Stimulated activated naive B cell treated with anti-CD40 and anti-IgM and Interleukin-4, amounts not matched to agents 10 μg/mL and 1 μg/mL and 100 μg/mL, for 72 hours (primary cell): Measurements from ENCODE around the gene CYP1A2.

Experiments
- ATAC-seq, 2 donors: fragments of 150-1000 bp; cut with Tn5 transposase; replicated peaks; 2 replicates each; pipeline ENCODE4 v1.10.0; 2021; ENCODE audit warnings: moderate library complexity in 1 of 2
- DNase-seq: peaks from one replicate; pipeline ENCODE4 v3.0.0; 2021
- H3K27ac Mint-ChIP-seq: one replicate; pipeline ENCODE4 v1.8.0; 2022; ENCODE audit warnings: mild to moderate bottlenecking, mixed read lengths
- H3K27me3 Mint-ChIP-seq, 2 donors: one replicate each; pipeline ENCODE4 v1.8.0; 2022; ENCODE audit warnings: mixed read lengths in 2 of 2
- H3K36me3 Mint-ChIP-seq, 2 donors: one replicate each; pipeline ENCODE4 v1.8.0; 2022; ENCODE audit warnings: mixed read lengths in 2 of 2, mild to moderate bottlenecking in 1 of 2
- H3K4me1 Mint-ChIP-seq, 2 donors: one replicate each; pipeline ENCODE4 v1.8.0; 2022; ENCODE audit warnings: mixed read lengths in 2 of 2, mild to moderate bottlenecking in 1 of 2
- H3K4me3 Mint-ChIP-seq, 2 donors: one replicate each; pipeline ENCODE4 v1.8.0; 2022; ENCODE audit warnings: mild to moderate bottlenecking in 2 of 2, mixed read lengths in 2 of 2, moderate library complexity in 1 of 2
- H3K9me3 Mint-ChIP-seq, 2 donors: one replicate each; pipeline ENCODE4 v1.8.0; 2022; ENCODE audit warnings: mixed read lengths in 2 of 2, mild to moderate bottlenecking in 1 of 2

Gene CYP1A2

GRCh38 chr15:74793135-74794028 lies 44.7 kb downstream of the CYP1A2 start:
- ATAC-seq, result no peak
- no peak for DNase-seq
- Mint-ChIP-seq H3K9me3 (no peaks in the 10 kb centered on the region), H3K27ac (peak overlapping the region; percentile 89), H3K4me1 (peaks cover 66 to 93% of the 10 kb centered on the region in 2 donors), H3K36me3 (peaks cover 43 to 60% of the 10 kb centered on the region in 2 donors), H3K4me3 (peak overlapping the region; percentile 60 to 68), H3K27me3 (no peaks in the 10 kb centered on the region)

DNA sequence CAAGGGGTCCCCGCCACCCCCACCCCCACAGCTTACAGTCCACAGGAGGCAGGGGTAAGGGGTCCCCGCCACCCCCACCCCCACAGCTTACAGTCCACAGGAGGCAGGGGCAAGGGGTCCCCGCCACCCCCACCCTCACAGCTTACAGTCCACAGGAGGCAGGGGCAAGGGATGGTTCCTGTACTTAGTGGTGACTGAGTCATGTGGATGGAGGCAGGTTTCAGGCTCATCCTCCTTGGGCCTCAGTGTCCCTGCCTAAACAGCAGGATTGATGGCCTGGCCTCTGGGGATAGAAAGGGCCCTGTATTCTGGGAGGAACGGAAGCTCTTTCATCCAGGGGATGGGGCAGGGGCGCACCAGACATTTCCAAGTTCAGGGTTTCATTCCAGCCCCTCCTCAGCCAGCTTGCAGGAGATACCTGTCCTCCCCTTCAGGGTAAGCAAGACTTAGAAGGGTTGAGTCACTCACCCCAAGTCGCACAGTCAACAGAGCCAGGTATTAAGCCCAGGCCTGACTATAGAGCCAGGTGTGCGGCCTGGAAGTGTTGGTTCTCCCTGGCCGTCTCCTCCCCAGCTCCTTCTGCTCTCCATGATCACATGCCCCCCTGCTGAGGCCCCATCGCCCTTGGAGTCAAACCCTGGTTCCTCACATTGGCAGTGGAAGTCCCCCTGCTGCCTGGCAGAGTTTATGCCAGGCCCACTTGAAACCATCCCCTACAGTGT lies 45.8 kb downstream of the CYP1A2 start:
- peak overlapping the region; percentile 4 to 45 for H3K4me3 Mint-ChIP-seq

DNA sequence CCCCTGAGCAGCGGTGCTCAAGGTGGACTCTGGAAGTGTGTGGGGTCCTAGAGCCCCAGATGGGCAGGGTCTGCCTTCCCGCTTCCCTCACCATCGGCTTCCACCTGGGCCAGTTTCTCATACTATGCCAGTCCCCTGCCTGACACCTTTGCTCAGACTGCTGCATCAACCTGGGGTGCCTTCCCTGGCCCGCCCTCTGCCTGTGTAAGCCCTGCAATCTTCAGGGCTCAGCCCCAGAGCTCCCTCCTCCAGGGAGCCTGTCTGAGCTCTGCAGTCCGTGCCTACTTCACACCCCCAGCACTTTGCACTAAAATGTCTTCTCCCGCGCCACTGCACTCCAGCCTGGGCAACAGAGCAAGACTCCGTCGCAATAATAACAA lies 46.3 kb downstream of the CYP1A2 start:
- Mint-ChIP-seq H3K4me1 (peaks cover 67 to 93% of the 10 kb centered on the region in 2 donors), H3K36me3 (peaks cover 30 to 55% of the 10 kb centered on the region in 2 donors), H3K27me3 (no peaks in the 10 kb centered on the region), H3K9me3 (no peaks in the 10 kb centered on the region), H3K27ac (peak overlapping the region; percentile 96), H3K4me3 (peak overlapping the region; percentile 4 to 45)
- no peak for ATAC-seq
- no peak for DNase-seq

More for the DNA sequence above, 45.8 kb downstream of the CYP1A2 start:
- peaks cover 67 to 93% of the 10 kb centered on the region in 2 donors for H3K4me1 Mint-ChIP-seq
- H3K27me3 Mint-ChIP-seq, result no peaks in the 10 kb centered on the region
- H3K9me3 Mint-ChIP-seq, result no peaks in the 10 kb centered on the region
- H3K36me3 Mint-ChIP-seq, result peaks cover 34 to 56% of the 10 kb centered on the region in 2 donors
- no peak for DNase-seq
- H3K27ac Mint-ChIP-seq, result peak overlapping the region; percentile 96
- no peak for ATAC-seq

DNA sequence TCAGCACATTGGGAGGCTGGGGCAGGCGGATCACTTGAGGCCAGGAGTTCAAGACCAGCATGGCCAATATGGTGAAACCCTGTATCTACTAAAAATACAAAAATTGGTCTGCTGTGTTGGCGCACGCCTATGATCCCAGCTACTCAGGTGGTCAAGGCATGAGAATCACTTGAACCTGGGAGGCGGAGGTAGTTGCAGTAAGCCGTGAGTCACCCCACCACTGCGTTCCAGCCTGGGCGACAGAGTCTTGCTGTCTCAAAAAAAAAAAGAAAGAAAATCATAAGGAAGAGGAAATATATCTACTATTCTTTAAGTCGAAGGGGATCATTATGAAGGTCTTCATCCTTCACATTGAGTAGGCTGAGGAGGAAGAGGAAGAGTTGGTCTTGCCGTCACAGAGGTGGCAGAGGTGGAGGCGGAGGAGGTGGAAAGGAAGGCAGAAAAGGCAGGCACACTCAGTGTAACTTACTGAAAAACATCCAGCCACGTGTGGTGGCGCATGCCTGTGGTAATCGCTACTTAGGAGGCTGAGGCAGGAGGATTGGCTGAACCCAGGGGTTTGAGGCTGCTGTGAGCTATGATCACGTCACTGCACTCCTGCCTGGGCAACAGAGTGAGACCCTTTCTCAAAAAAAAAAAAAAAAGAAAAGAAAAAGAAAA lies 47.5 kb downstream of the CYP1A2 start:
- DNase-seq (no peak), ATAC-seq (no peak)
- Mint-ChIP-seq H3K4me3 (peak overlapping the region; percentile 55 to 61), H3K9me3 (no peaks in the 10 kb centered on the region), H3K27ac (peak overlapping the region; percentile 86), H3K36me3 (peaks cover 28 to 61% of the 10 kb centered on the region in 2 donors), H3K4me1 (peaks cover 70 to 90% of the 10 kb centered on the region in 2 donors), H3K27me3 (no peaks in the 10 kb centered on the region)

GRCh38 chr15:74798388-74799254 lies 50.0 kb downstream of the CYP1A2 start:
- H3K36me3 Mint-ChIP-seq, result peaks cover 25 to 64% of the 10 kb centered on the region in 2 donors
- ATAC-seq (no peak), DNase-seq (no peak)
- H3K4me1 Mint-ChIP-seq, result peaks cover 51 to 70% of the 10 kb centered on the region in 2 donors
- H3K4me3 Mint-ChIP-seq, result peak overlapping the region; percentile 55 to 58
- no peaks in the 10 kb centered on the region for H3K27me3 Mint-ChIP-seq
- no peaks in the 10 kb centered on the region for H3K9me3 Mint-ChIP-seq
- peak overlapping the region; percentile 95 for H3K27ac Mint-ChIP-seq

GRCh38 chr15:74799255-74799855 lies 50.7 kb downstream of the CYP1A2 start:
- Mint-ChIP-seq H3K27ac (peak overlapping the region; percentile 95), H3K27me3 (no peaks in the 10 kb centered on the region), H3K4me3 (peak overlapping the region in 1 of 2 donors; percentile 52), H3K9me3 (no peaks in the 10 kb centered on the region), H3K4me1 (peaks cover 54 to 71% of the 10 kb centered on the region in 2 donors), H3K36me3 (peaks cover 31 to 71% of the 10 kb centered on the region in 2 donors)
- ATAC-seq (peak; percentile 32 to 38), DNase-seq (no peak)

DNA sequence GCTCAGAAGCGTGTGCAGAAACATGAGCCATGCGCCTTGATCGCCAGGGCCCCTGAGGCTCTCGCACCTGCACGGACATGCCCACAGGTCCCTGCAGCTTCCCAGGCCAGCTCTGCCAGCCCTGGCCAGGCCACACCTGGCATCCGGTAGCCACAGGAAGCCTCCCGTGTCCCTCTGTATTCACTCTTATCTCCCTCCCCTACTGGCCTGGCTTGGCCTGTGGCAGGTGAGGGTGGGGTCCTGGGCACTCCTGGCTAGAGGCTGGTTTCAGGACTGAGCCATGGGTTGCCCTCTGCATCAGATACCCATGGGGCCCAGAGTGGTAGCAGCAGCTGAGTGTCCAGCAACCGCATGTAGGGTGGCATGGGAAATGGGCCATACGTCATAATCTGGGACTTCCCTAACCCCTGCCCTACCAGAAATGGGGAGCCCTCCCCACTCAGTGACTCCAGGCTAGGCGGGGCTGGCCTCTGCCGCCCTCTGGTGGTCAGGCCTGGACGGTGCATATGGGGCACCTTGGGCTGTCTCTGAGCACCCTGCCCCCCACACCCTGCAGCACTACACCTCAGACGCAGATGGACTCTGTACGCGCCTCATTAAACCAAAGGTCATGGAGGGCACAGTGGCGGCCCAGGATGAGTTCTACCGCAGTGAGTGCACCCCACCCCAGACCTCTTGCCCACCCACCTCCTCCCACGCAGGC lies 51.4 kb downstream of the CYP1A2 start:
- peaks cover 49 to 65% of the 10 kb centered on the region in 2 donors for H3K4me1 Mint-ChIP-seq
- no peaks in the 10 kb centered on the region for H3K9me3 Mint-ChIP-seq
- DNase-seq, result peak; percentile 85
- H3K27me3 Mint-ChIP-seq, result no peaks in the 10 kb centered on the region
- H3K36me3 Mint-ChIP-seq, result peaks cover 36 to 72% of the 10 kb centered on the region in 2 donors
- peak overlapping the region; percentile 95 for H3K27ac Mint-ChIP-seq
- H3K4me3 Mint-ChIP-seq, result peak overlapping the region; percentile 39 to 50
- peak; percentile 91 to 95 for ATAC-seq

DNA sequence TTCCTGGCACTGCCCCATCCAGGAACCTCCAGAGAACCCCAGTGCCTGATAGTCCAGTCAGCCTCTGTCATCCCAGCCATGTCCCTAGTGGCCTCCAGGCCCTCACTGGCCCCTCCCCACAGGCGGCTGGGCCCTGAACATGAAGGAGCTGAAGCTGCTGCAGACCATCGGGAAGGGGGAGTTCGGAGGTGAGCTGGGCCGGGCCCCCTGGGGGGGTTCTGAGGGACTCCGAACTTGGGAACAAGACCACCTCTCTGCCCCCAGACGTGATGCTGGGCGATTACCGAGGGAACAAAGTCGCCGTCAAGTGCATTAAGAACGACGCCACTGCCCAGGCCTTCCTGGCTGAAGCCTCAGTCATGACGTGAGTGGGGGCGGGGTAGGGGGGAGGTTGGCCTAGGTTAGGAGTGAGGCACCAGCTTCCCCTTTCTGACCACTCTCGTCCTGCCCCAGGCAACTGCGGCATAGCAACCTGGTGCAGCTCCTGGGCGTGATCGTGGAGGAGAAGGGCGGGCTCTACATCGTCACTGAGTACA lies 52.0 kb downstream of the CYP1A2 start:
- Mint-ChIP-seq H3K9me3 (no peaks in the 10 kb centered on the region), H3K4me3 (no peak overlapping the region), H3K27me3 (no peaks in the 10 kb centered on the region), H3K36me3 (peaks cover 36 to 68% of the 10 kb centered on the region in 2 donors), H3K27ac (peak overlapping the region; percentile 95), H3K4me1 (peaks cover 45 to 59% of the 10 kb centered on the region in 2 donors)
- ATAC-seq (no peak), DNase-seq (no peak)

DNA sequence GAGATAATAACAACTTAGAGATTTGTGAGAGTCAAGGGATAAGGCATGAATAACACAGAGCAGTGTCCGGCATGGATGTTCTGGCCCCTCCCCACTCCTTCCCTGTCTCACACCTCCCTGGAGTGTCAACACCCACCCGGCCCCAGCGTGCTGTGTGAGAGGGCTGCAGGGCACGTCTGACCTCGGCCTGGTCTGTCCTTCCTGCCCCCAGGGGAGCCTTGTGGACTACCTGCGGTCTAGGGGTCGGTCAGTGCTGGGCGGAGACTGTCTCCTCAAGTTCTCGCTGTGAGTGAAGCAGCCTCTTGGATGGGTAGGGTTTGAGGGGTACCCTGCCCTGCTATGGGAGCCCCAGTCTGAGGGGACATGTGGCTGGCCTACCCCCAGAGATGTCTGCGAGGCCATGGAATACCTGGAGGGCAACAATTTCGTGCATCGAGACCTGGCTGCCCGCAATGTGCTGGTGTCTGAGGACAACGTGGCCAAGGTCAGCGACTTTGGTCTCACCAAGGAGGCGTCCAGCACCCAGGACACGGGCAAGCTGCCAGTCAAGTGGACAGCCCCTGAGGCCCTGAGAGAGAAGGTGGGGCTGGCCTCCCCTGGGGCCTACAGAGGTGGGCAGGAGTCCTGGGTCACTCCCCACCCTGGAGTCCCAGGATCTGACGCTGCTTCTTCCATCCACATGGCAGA lies 52.8 kb downstream of the CYP1A2 start:
- peaks cover 33 to 62% of the 10 kb centered on the region in 2 donors for H3K36me3 Mint-ChIP-seq
- H3K9me3 Mint-ChIP-seq, result peaks cover 0 to 1% of the 10 kb centered on the region in 2 donors
- ATAC-seq (no peak), DNase-seq (no peak)
- H3K4me3 Mint-ChIP-seq, result no peak overlapping the region
- no peaks in the 10 kb centered on the region for H3K27me3 Mint-ChIP-seq
- peaks cover 41 to 54% of the 10 kb centered on the region in 2 donors for H3K4me1 Mint-ChIP-seq
- H3K27ac Mint-ChIP-seq, result peak overlapping the region; percentile 95

DNA sequence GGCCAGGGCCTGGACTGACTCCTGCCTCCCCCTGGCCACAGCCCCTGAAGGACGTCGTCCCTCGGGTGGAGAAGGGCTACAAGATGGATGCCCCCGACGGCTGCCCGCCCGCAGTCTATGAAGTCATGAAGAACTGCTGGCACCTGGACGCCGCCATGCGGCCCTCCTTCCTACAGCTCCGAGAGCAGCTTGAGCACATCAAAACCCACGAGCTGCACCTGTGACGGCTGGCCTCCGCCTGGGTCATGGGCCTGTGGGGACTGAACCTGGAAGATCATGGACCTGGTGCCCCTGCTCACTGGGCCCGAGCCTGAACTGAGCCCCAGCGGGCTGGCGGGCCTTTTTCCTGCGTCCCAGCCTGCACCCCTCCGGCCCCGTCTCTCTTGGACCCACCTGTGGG lies 53.6 kb downstream of the CYP1A2 start:
- no peak for ATAC-seq
- H3K27me3 Mint-ChIP-seq, result no peaks in the 10 kb centered on the region

DNA sequence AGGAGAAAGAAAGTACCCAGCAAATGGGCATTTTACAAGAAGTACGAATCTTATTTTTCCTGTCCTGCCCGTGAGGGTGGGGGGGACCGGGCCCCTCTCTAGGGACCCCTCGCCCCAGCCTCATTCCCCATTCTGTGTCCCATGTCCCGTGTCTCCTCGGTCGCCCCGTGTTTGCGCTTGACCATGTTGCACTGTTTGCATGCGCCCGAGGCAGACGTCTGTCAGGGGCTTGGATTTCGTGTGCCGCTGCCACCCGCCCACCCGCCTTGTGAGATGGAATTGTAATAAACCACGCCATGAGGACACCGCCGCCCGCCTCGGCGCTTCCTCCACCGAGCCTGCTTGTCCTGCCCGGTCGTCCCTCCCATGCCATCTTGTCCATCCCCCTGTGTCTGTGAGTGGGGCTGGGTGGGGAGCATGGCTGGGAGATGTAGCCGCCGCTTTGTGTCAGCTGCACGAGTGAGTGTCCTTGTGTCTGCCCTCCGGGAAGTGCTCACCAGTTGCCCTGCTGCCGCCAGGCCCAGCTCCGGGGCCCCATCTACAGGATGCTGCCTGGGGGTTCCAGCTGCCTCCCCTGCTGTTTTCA lies 54.3 kb downstream of the CYP1A2 start:
- H3K27ac Mint-ChIP-seq, result peak overlapping the region; percentile 68
- DNase-seq (no peak), ATAC-seq (no peak)
- H3K4me3 Mint-ChIP-seq, result no peak overlapping the region
- peaks cover 0 to 2% of the 10 kb centered on the region in 2 donors for H3K9me3 Mint-ChIP-seq
- H3K27me3 Mint-ChIP-seq, result no peaks in the 10 kb centered on the region
- peaks cover 39 to 57% of the 10 kb centered on the region in 2 donors for H3K4me1 Mint-ChIP-seq
- peaks cover 30 to 54% of the 10 kb centered on the region in 2 donors for H3K36me3 Mint-ChIP-seq

More for the DNA sequence above, 53.6 kb downstream of the CYP1A2 start:
- H3K36me3 Mint-ChIP-seq, result peaks cover 32 to 59% of the 10 kb centered on the region in 2 donors
- peak overlapping the region; percentile 76 for H3K27ac Mint-ChIP-seq
- no peak overlapping the region for H3K4me3 Mint-ChIP-seq
- no peak for DNase-seq
- peaks cover 42 to 57% of the 10 kb centered on the region in 2 donors for H3K4me1 Mint-ChIP-seq
- peaks cover 0 to 2% of the 10 kb centered on the region in 2 donors for H3K9me3 Mint-ChIP-seq

GRCh38 chr15:74804935-74805334 lies 56.3 kb downstream of the CYP1A2 start:
- Mint-ChIP-seq H3K27me3 (no peaks in the 10 kb centered on the region), H3K27ac (peak overlapping the region; percentile 90), H3K36me3 (peaks cover 26 to 45% of the 10 kb centered on the region in 2 donors), H3K9me3 (peaks cover 0 to 2% of the 10 kb centered on the region in 2 donors), H3K4me1 (peaks cover 35 to 56% of the 10 kb centered on the region in 2 donors), H3K4me3 (peak overlapping the region in 1 of 2 donors; percentile 1)
- DNase-seq, result no peak
- no peak for ATAC-seq
